GM12878 (cell line): ENCODE measurements around the gene SURF4. TPM values are rescaled to one million over a fixed set of nuclear protein-coding genes. Genes with fewer than 3 reads are reported as not detected.
A peak's percentile ranks its signal among the peaks of the same experiment; 100 is the strongest.

Experiments
- BCL11A ChIP-seq: IDR thresholded peaks from 2 replicates; pipeline ENCODE4 v1.6.1; 2011; ENCODE audit warnings: low read depth, low read length
- BHLHE40 ChIP-seq, 2 experiments: fragments of 450-650 bp in 1 of 2; IDR thresholded peaks; 2 replicates each; pipeline ENCODE4 v1.6.1; 2011 to 2017; ENCODE audit warnings: low read depth in 2 of 2, borderline replicate concordance in 1 of 2, improper control_type of control experiment in 1 of 2, low read length in 1 of 2, mild to moderate bottlenecking in 1 of 2
- EZH2 ChIP-seq: IDR thresholded peaks from 2 replicates; pipeline ENCODE4 v1.6.1; 2012; ENCODE audit warnings: low read depth, mild to moderate bottlenecking, control low read depth, inconsistent platforms, low read length, borderline replicate concordance; ENCODE audit not compliant: control insufficient read depth
- HDAC6 ChIP-seq: fragments of 200-600 bp; sonication (generic); IDR thresholded peaks from one replicate; pipeline ENCODE4 v1.8.0; 2017; ENCODE audit warnings: antibody characterized with exemption; ENCODE audit not compliant: unreplicated experiment
- JUND ChIP-seq: IDR thresholded peaks from 2 replicates; pipeline ENCODE4 v1.6.1; 2012; ENCODE audit warnings: low read depth, mild to moderate bottlenecking, low read length, improper control_type of control experiment, moderate library complexity
- MEF2A ChIP-seq: IDR thresholded peaks from 2 replicates; pipeline ENCODE4 v1.6.1; 2011; ENCODE audit warnings: low read depth, mild to moderate bottlenecking, low read length, moderate library complexity; ENCODE audit not compliant: insufficient read depth
- MEF2B ChIP-seq: fragments of 450-650 bp; IDR thresholded peaks from 2 replicates; pipeline ENCODE4 v1.6.1; 2018; ENCODE audit warnings: mild to moderate bottlenecking, moderate library complexity; ENCODE audit not compliant: partially characterized antibody, poor library complexity, severe bottlenecking
- MTA3 ChIP-seq: IDR thresholded peaks from 2 replicates; pipeline ENCODE4 v1.6.1; 2012; ENCODE audit warnings: low read length, inconsistent platforms, borderline replicate concordance
- NR2C1 ChIP-seq: fragments of 450-650 bp; IDR thresholded peaks from 2 replicates; pipeline ENCODE4 v1.6.1; 2017; ENCODE audit warnings: antibody characterized with exemption, mild to moderate bottlenecking, moderate library complexity
- NR2F1 ChIP-seq: fragments of 450-650 bp; conservative IDR thresholded peaks from 2 replicates; pipeline ENCODE4 v1.6.1; 2017; ENCODE audit warnings: mild to moderate bottlenecking
- POLR2AphosphoS5 ChIP-seq: IDR thresholded peaks from 2 replicates; pipeline ENCODE4 v1.6.1; 2011; ENCODE audit warnings: mild to moderate bottlenecking, low read length, inconsistent platforms
- RAD21 ChIP-seq: IDR thresholded peaks from 2 replicates; pipeline ENCODE4 v1.6.1; 2011; ENCODE audit warnings: mild to moderate bottlenecking, low read depth, low read length, moderate library complexity; ENCODE audit not compliant: insufficient read depth
- SPI1 ChIP-seq: IDR thresholded peaks from 2 replicates; pipeline ENCODE4 v1.6.1; 2011; ENCODE audit warnings: low read depth, mild to moderate bottlenecking, low read length, moderate library complexity, borderline replicate concordance; ENCODE audit not compliant: insufficient read depth
- SRF ChIP-seq, 2 experiments: IDR thresholded peaks; 2 replicates each; pipeline ENCODE4 v1.6.1; 2011; ENCODE audit warnings: low read depth in 2 of 2, low read length in 2 of 2, mild to moderate bottlenecking in 1 of 2, moderate library complexity in 1 of 2
- TAF1 ChIP-seq: IDR thresholded peaks from 2 replicates; pipeline ENCODE4 v1.6.1; 2011; ENCODE audit warnings: mild to moderate bottlenecking, low read depth, low read length, borderline replicate concordance
- TBL1XR1 ChIP-seq: IDR thresholded peaks from 2 replicates; pipeline ENCODE4 v1.6.1; 2012; ENCODE audit warnings: low read depth, low read length, improper control_type of control experiment
- TCF3 ChIP-seq: IDR thresholded peaks from 2 replicates; pipeline ENCODE4 v1.6.1; 2012; ENCODE audit warnings: low read depth, mild to moderate bottlenecking, low read length, borderline replicate concordance; ENCODE audit not compliant: insufficient read depth
- YY1 ChIP-seq: IDR thresholded peaks from 2 replicates; pipeline ENCODE4 v1.6.1; 2011; ENCODE audit warnings: low read depth, mild to moderate bottlenecking, low read length
- ZBTB4 ChIP-seq: fragments of 450-650 bp; formaldehyde crosslinking; IDR thresholded peaks from 2 replicates; pipeline ENCODE4 v1.4.0; 2022; ENCODE audit warnings: mild to moderate bottlenecking, moderate library complexity
- ZNF207 ChIP-seq: fragments of 450-650 bp; IDR thresholded peaks from 2 replicates; pipeline ENCODE4 v1.6.1; 2014; ENCODE audit warnings: antibody characterized with exemption, mild to moderate bottlenecking, borderline replicate concordance
- ZZZ3 ChIP-seq: IDR thresholded peaks from 2 replicates; pipeline ENCODE4 v1.6.1; 2011; ENCODE audit warnings: low read depth; ENCODE audit not compliant: control insufficient read depth, insufficient read length
- polyA plus RNA-seq, 11 experiments: library from polyadenylated mRNA; depleted of rRNA in 4 of 11; unstranded in 6 of 11; stranded (reverse) in 5 of 11; fragments of >200 nt; fragmentation: Nextera tagmentation in 4 of 11; fragmentation: Illumina TruSeq in 1 of 11; extraction: Ambion mirVana in 4 of 11; extraction: Trizol in 1 of 11; gene quantifications; 1 replicate in 1 of 11; 2 replicates in 10 of 11; pipeline versions ENCODE4 v1.2.1 to v1.2.3, GENCODE V29; 2011 to 2016; ENCODE audit warnings: inconsistent platforms in 2 of 11, missing spikeins in 2 of 11, low read depth in 1 of 11
- total RNA-seq, 4 experiments: library from RNA; depleted of rRNA in 3 of 4; stranded (reverse); fragments of >200 nt in 3 of 4; fragmentation: Illumina TruSeq in 1 of 4; extraction: Trizol in 1 of 4; gene quantifications; 2 replicates each; pipeline versions ENCODE4 v1.2.1 to v1.2.3, GENCODE V29; 2013 to 2021
- TF ChIP-seq, protein P1 (sequence below): fragments of 450-650 bp; IDR thresholded peaks from 2 replicates; pipeline ENCODE4 v1.6.1; 2017; ENCODE audit warnings: borderline replicate concordance
- TF ChIP-seq, protein P2 (sequence below): fragments of 450-650 bp; IDR thresholded peaks from 2 replicates; pipeline ENCODE4 v1.6.1; 2017; ENCODE audit warnings: low read depth, mild to moderate bottlenecking, moderate library complexity

The SURF4 gene
- total and polyA plus RNA-seq, 10 of the 15 experiments (the other 5 are each of a cell fraction or from before 2014, with no cell fraction given): 6.4 to 134 (median 78.7) TPM

DNA sequence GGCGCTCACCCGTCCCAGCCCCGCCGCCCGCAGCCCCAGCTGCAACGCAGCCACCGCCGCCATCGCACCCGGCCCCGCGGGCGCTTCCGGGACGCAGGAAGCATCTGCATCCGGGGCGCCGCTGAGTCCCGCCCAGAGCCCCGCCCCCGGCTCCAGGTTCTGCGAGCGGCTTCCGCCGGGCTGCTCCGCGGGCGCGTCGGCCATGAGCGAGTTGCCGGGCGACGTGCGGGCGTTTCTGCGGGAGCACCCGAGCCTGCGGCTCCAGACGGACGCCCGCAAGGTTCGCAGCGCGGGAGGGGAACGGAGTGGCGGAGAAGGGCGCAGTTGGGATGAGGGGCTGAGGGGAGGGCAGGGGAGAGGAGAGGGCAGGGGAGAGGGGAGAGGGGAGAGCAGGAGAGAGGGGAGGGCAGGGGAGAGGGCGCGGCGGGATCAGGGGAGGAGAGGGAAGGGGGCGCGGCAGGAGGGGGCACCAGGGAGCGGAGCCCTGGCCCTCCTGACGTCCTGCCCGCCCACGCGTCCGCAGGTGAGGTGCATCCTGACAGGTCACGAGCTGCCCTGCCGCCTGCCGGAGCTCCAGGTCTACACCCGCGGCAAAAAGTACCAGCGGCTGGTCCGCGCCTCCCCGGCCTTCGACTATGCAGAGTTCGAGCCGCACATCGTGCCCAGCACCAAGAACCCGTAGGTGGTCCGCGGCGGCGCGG, 19.3 kb downstream of the SURF4 start, which contains the start of the genes SURF1 and SURF2 (continued):
- TF ChIP-seq, protein P1, sequence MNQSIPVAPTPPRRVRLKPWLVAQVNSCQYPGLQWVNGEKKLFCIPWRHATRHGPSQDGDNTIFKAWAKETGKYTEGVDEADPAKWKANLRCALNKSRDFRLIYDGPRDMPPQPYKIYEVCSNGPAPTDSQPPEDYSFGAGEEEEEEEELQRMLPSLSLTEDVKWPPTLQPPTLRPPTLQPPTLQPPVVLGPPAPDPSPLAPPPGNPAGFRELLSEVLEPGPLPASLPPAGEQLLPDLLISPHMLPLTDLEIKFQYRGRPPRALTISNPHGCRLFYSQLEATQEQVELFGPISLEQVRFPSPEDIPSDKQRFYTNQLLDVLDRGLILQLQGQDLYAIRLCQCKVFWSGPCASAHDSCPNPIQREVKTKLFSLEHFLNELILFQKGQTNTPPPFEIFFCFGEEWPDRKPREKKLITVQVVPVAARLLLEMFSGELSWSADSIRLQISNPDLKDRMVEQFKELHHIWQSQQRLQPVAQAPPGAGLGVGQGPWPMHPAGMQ: no peak
- TF ChIP-seq MTA3 (no peak), ZZZ3 (no peak), HDAC6 (no peak), POLR2AphosphoS5 (peak; percentile 53; the same call in 1 of the 2 replicates), BHLHE40 (IDR thresholded peaks at IDR 0.05; ENCODE audit: borderline replicate concordance in 1 of 2, low read depth in 2 of 2, low read length in 1 of 2) (peak; percentile 58 to 84; a peak in 2 of 4 replicates), SRF (IDR thresholded peaks at IDR 0.05; ENCODE audit: low read depth in 2 of 2, low read length in 2 of 2) (no peak), EZH2 (no peak), NR2C1 (peak; percentile 96), RAD21 (no peak), TCF3 (0 out of 2 replicates have a peak, but pooled peaks have one; percentile 6), MEF2A (no peak), YY1 (peak; percentile 97), NR2F1 (0 out of 2 replicates have a peak, but pooled peaks have one; percentile 21), ZNF207 (no peak), SPI1 (no peak), JUND (no peak), BCL11A (no peak), TBL1XR1 (no peak; the same call in 1 of the 2 replicates), ZBTB4 (no peak), TAF1 (peak; percentile 88), MEF2B (no peak)
- TF ChIP-seq, protein P2, sequence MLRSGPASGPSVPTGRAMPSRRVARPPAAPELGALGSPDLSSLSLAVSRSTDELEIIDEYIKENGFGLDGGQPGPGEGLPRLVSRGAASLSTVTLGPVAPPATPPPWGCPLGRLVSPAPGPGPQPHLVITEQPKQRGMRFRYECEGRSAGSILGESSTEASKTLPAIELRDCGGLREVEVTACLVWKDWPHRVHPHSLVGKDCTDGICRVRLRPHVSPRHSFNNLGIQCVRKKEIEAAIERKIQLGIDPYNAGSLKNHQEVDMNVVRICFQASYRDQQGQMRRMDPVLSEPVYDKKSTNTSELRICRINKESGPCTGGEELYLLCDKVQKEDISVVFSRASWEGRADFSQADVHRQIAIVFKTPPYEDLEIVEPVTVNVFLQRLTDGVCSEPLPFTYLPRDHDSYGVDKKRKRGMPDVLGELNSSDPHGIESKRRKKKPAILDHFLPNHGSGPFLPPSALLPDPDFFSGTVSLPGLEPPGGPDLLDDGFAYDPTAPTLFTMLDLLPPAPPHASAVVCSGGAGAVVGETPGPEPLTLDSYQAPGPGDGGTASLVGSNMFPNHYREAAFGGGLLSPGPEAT: no peak
